ENCODE measurements around the gene SLC39A11. TPM values are rescaled to one million over a fixed set of nuclear protein-coding genes. Genes with fewer than 3 reads are reported as not detected.
A peak's percentile ranks its signal among the peaks of the same experiment; 100 is the strongest.

Gene SLC39A11
- total and polyA plus RNA-seq, 2 of the 13 experiments (the other 11 are each of a cell fraction or from before 2014, with no cell fraction given): 17.2 to 31.5 TPM

DNA sequence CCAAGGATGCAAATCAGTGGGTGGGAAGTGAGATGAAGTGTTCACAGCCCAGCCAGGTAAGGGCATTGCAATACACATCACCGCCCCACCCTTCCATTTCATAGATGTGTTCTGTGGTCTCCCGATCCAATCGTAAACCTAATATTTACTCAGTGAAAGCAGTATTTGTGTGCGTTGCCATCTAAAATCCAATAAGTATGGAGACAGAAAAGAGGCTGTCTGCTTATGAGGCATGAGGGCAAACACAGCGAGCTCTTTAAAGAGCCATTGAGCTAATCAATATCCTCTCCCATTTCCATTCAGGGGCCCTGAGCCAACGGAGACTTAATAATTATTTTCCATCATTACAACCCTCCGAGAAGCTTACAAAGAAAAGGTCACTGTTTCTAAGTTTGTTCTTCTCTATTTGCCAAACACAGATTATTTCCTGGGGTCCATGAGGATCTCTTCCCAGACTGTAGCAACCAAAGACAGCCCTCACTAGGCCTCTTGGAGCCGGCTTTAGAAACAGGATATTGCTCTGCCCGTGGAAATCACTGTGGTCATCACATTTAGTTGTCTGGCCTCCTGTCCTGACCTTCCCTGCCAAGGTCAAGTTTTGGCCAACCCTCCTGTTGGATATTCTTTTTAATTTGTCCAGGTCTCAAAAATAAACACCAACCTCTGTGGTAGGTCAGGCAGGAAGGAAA is 120.1 kb downstream of the SLC39A11 start (continued):
- TF ChIP-seq, protein P1, sequence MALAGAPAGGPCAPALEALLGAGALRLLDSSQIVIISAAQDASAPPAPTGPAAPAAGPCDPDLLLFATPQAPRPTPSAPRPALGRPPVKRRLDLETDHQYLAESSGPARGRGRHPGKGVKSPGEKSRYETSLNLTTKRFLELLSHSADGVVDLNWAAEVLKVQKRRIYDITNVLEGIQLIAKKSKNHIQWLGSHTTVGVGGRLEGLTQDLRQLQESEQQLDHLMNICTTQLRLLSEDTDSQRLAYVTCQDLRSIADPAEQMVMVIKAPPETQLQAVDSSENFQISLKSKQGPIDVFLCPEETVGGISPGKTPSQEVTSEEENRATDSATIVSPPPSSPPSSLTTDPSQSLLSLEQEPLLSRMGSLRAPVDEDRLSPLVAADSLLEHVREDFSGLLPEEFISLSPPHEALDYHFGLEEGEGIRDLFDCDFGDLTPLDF (CRISPR knock-in tag; IDR thresholded peaks at IDR 0.05): no peak
- TF ChIP-seq ARNTL (CRISPR knock-in tag; IDR thresholded peaks at IDR 0.05) (no peak), RXRB (CRISPR knock-in tag; IDR thresholded peaks at IDR 0.05; ENCODE audit: borderline replicate concordance) (peak; percentile 55), MEIS2 (CRISPR knock-in tag; IDR thresholded peaks at IDR 0.05) (no peak), HNRNPUL1 (IDR thresholded peaks at IDR 0.05; ENCODE audit: low read depth, low read length) (no peak), FOXA3 (CRISPR knock-in tag; IDR thresholded peaks at IDR 0.05) (peak; percentile 80), ZNF562 (CRISPR knock-in tag; IDR thresholded peaks at IDR 0.05; ENCODE audit: borderline replicate concordance) (no peak), FOXK2 (IDR thresholded peaks at IDR 0.05) (no peak), KDM6A (CRISPR knock-in tag; IDR thresholded peaks at IDR 0.05; ENCODE audit: low read depth) (no peak), POLR2G (IDR thresholded peaks at IDR 0.05; ENCODE audit: low read depth, low read length) (no peak), ZNF17 (CRISPR knock-in tag; IDR thresholded peaks at IDR 0.05) (no peak), KMT2B (CRISPR knock-in tag; IDR thresholded peaks at IDR 0.05) (no peak), DPF2 (CRISPR knock-in tag; IDR thresholded peaks at IDR 0.05; ENCODE audit: borderline replicate concordance, low read depth) (no peak), KDM2A (CRISPR knock-in tag; IDR thresholded peaks at IDR 0.05; ENCODE audit: borderline replicate concordance, low read depth) (no peak), MTF2 (CRISPR knock-in tag; IDR thresholded peaks at IDR 0.05; ENCODE audit: borderline replicate concordance) (no peak), KLF15 (CRISPR knock-in tag; IDR thresholded peaks at IDR 0.05; ENCODE audit: borderline replicate concordance) (no peak), HNRNPL (IDR thresholded peaks at IDR 0.05; ENCODE audit: low read depth, low read length) (no peak), HDAC2 (CRISPR knock-in tag; IDR thresholded peaks at IDR 0.05) (peak; percentile 89), ZNF431 (CRISPR knock-in tag; IDR thresholded peaks at IDR 0.05; ENCODE audit: borderline replicate concordance, low read depth) (no peak)
- TF ChIP-seq, protein P2, sequence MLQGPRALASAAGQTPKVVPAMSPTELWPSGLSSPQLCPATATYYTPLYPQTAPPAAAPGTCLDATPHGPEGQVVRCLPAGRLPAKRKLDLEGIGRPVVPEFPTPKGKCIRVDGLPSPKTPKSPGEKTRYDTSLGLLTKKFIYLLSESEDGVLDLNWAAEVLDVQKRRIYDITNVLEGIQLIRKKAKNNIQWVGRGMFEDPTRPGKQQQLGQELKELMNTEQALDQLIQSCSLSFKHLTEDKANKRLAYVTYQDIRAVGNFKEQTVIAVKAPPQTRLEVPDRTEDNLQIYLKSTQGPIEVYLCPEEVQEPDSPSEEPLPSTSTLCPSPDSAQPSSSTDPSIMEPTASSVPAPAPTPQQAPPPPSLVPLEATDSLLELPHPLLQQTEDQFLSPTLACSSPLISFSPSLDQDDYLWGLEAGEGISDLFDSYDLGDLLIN (CRISPR knock-in tag; IDR thresholded peaks at IDR 0.05; ENCODE audit: borderline replicate concordance): no peak
- TF ChIP-seq, protein P3, sequence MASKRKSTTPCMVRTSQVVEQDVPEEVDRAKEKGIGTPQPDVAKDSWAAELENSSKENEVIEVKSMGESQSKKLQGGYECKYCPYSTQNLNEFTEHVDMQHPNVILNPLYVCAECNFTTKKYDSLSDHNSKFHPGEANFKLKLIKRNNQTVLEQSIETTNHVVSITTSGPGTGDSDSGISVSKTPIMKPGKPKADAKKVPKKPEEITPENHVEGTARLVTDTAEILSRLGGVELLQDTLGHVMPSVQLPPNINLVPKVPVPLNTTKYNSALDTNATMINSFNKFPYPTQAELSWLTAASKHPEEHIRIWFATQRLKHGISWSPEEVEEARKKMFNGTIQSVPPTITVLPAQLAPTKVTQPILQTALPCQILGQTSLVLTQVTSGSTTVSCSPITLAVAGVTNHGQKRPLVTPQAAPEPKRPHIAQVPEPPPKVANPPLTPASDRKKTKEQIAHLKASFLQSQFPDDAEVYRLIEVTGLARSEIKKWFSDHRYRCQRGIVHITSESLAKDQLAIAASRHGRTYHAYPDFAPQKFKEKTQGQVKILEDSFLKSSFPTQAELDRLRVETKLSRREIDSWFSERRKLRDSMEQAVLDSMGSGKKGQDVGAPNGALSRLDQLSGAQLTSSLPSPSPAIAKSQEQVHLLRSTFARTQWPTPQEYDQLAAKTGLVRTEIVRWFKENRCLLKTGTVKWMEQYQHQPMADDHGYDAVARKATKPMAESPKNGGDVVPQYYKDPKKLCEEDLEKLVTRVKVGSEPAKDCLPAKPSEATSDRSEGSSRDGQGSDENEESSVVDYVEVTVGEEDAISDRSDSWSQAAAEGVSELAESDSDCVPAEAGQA (IDR thresholded peaks at IDR 0.05; ENCODE audit: low read depth): no peak
- TF ChIP-seq, protein P3 (CRISPR knock-in tag; IDR thresholded peaks at IDR 0.05; ENCODE audit: borderline replicate concordance): no peak
- TF ChIP-seq, protein P4, sequence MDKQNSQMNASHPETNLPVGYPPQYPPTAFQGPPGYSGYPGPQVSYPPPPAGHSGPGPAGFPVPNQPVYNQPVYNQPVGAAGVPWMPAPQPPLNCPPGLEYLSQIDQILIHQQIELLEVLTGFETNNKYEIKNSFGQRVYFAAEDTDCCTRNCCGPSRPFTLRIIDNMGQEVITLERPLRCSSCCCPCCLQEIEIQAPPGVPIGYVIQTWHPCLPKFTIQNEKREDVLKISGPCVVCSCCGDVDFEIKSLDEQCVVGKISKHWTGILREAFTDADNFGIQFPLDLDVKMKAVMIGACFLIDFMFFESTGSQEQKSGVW (CRISPR knock-in tag; IDR thresholded peaks at IDR 0.05; ENCODE audit: borderline replicate concordance): no peak

All from HepG2 (cell line).